HG02885 (cell line): ENCODE data around the gene MXD1.
"Not testable (repeated sequence)": the region's sequence is repeated elsewhere in the genome, so short reads cannot be mapped to it uniquely, and the experiment has no call there.

Experiments used
- ATAC-seq: cut with Tn5 transposase; IDR thresholded peaks from one replicate; pipeline ENCODE4 v1.9.1; 2021; ENCODE audit warnings: mild to moderate bottlenecking; ENCODE audit not compliant: unreplicated experiment, poor library complexity

Gene MXD1

GRCh38 chr2:69950241-69950640 lies 35.3 kb downstream of the MXD1 start:
- no peak for ATAC-seq

GRCh38 chr2:69950671-69951070 lies 35.8 kb downstream of the MXD1 start:
- not testable (repeated sequence) for ATAC-seq

GRCh38 chr2:69952336-69953115 lies 37.6 kb downstream of the MXD1 start:
- no peak for ATAC-seq

DNA sequence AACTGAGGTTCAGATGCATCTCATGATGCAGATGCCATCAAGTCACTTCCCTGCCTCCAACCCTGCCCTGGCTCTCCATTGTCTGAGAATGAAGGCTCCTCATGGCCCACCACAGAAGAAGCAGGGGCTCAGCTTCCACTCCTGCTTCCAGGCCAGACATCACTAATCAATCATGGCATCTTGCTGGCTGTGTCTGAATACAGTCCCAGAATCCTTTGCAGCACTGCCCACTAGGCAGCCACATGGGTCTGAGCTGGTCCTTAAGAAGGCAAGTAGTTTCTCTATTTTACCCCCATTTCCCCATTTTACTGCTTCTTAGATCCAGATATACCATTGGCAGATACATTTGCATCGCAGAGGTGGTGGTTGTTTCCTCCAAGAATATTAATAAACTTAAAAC lies 39.2 kb downstream of the MXD1 start:
- no peak for ATAC-seq

DNA sequence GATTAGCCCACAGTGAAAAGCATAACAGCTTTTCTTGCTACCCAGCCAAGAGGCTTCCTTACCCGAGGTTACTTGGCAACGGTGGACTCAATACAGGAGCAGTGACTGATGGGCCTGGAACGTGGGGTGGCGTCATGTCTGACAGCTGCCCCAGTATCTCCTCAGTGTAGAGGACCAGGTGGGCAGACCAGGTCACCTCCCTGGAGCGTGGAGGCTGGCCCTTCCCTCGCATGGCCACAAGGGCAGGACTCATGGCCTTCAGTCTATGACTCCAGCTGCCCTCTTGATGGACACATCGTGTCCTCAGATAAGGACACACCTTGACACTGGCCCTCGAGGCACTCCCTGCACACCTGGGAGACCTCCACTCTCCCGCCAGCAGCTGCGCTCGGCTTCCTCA lies 40.1 kb downstream of the MXD1 start:
- ATAC-seq: no peak

DNA sequence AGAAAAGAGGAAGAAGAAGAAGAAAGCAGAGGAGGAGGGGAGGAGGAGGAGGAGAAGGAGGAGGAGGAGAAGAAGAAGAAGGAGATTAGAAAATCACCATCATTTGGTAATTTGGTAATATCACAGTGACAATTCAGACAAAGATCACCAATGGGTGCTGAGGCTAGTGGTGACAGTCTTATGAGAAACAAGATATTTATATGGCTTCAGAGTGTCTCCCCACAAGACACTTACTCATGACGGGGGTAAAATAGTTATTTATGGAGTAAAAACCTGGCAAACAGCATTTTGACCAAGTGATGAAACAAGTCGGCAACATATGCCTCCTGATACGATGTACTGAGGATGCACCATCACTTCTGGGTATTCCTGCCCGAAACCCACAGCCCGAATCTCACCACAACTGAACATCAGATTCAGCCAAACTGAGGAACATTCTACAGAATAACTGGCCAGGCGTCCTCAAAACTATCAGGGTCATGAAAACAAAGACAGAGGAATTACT lies 41.6 kb downstream of the MXD1 start:
- ATAC-seq: no peak

- ATAC-seq: no peak
Observed at GRCh38 chr2:69957965-69958364, 43.1 kb downstream of the MXD1 start.

- no peak for ATAC-seq
Observed at GRCh38 chr2:69958480-69958879, 43.6 kb downstream of the MXD1 start.

DNA sequence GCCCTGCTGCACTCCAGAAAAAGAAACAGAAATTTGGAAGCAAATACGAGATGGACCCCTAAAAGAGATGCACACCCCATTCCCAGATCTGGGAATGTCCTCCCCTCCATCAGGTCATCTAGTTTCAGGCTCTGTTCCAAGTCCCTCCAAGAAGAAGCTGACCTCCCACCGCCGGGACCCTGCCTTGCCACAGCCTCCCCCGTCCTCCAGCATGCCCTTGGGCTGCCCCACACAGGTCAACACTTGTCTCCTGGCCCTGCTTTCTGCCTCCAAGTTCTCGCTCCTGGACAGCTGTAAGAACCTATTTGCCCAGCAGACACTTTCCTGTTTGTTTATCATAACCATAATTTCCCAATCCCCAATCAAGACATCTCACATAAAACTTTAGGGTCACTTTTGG lies 44.5 kb downstream of the MXD1 start:
- no peak for ATAC-seq

DNA sequence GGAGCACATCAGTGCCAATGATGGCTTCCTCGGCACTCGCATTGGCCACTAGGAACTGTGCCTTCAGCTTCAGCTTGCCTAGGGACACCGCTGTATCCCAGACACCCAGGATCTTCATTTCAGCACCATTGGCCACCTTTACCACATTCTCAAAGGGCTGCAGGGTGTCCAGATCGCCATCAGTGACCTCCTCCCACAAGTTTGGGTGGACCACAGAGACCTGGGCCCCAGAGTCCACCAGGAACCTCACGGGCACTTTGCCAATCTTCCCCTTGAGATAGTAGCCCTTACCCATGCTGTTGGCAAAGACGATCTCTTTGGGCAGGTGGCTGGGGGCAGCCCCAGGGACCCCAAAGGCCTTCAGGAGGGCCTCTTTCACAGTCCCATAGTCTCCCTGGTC lies 45.9 kb downstream of the MXD1 start:
- ATAC-seq: no peak

GRCh38 chr2:69961496-69961895 lies 46.6 kb downstream of the MXD1 start, which contains the start of gene ASPRV1:
Gene ASPRV1 (minus strand): TSS chr2:69961631. CDS start chr2:69961436, 195 bp downstream.
- no peak for ATAC-seq

- ATAC-seq: no peak
Observed at GRCh38 chr2:69962986-69963730, 48.2 kb downstream of the MXD1 start.

GRCh38 chr2:69964353-69964841 lies 49.5 kb downstream of the MXD1 start:
- no peak for ATAC-seq

DNA sequence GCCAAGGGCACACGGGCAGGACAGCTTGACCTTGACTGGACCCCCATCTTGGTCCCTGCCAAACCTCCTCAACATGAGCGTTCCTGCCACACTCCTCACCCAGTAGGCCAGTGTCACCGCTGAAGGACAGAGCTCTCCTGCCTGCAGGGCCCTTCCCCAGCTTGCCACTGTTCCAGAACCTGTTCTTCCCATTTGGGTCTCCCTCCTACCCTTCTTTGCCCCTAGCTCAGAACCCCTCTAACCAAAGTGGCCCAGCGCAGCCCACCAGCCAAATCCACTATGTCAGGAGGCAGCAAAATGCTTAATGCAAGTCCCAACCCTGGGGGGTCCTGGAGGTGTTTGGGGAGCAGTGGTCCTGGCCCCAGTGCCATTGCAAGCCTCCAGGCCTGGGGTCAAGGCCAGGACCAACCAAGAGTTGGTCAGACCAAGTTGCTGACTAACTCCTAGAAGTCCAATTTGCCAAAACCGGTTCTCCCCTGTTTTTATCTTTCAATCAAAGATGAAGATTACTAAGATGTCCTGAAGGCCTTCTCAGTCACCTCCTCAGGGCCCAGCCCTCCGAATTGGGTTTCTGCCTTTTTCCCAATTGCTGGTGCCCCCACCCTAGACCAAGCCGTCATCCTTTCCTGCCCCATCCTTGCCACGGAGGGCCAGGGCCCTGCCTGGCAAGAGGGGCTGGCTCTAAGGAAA lies 51.0 kb downstream of the MXD1 start:
- no peak for ATAC-seq

DNA sequence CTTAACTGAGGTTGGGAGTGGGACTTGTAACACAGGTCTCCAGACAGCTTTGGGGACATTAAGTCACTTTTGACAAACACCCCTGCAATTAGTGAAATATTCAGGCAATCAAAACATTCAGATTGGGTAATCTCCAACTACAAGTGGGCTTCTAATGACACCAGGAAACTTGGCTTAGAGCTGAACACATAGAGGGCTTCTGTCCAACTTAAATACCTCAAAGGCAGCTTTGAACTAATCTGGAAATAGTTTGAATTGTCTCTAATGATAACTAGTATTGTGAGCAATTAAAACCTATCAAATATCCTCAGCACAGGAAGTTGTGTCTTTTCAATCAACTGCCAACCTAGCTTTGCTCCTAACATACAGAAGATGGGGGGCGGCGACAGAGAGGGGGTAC lies 51.6 kb downstream of the MXD1 start:
- ATAC-seq: no peak

DNA sequence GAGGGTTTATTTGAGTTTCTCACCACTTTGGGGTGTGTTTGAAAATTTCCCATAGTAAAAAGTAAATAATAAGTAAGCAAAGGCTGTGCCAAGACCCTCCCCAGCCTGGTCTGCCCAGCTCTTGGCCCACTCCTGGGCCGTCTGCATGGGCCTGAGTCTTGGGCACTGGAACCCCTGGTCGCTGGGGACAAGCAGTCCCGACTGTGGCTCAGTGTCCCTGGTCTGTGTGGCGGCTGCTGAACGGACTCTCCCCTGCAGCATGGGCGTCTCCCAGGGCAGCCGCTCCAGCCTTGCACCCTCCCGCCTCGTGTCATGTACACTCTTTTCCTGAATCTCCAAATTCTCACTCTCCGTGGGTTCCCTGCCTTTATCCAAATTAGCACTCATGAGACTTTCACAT lies 53.7 kb downstream of the MXD1 start:
- ATAC-seq: no peak

- no peak for ATAC-seq
Observed at GRCh38 chr2:69969126-69969983, 54.4 kb downstream of the MXD1 start.

- ATAC-seq: no peak
Observed at GRCh38 chr2:69969991-69970390, 55.1 kb downstream of the MXD1 start.

DNA sequence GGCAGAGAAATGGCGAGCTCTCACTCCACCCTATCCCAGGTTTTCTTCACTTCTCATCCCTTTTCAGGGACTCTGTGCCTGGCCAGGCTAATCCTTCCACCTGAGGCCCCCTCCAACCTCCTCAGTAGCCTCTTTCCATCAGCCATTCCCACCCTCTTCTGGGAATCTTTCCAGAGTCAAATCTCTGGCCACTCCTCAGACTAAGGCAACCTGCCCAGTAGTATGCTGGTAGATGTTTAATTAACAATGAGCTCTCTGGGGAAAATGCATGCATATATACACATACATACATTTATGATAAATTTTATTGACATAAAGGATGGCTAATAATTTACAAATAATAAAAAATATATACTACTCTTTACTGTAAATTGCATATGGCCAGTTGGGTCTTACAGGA lies 57.9 kb downstream of the MXD1 start:
- ATAC-seq: no peak

- no peak for ATAC-seq
Observed at GRCh38 chr2:69973335-69973735, 58.4 kb downstream of the MXD1 start.
